ENCODE measurements around the gene TBL1Y. TPM values are rescaled to one million over a fixed set of nuclear protein-coding genes. Genes with fewer than 3 reads are reported as not detected.
"Not testable (repeated sequence)": the region's sequence is repeated elsewhere in the genome, so short reads cannot be mapped to it uniquely, and the experiment has no call there.

Gene TBL1Y
- total RNA-seq (under 1 TPM in 1 of 10 donors, not detected in 9; 0.09 TPM), polyA plus RNA-seq (not detected)
- long read RNA-seq, donor 1: 0 reads
- long read RNA-seq, donor 2: 0 reads
- long read RNA-seq, donor 3: 0 reads

GRCh38 chrY:6910372-6911252, at the start of gene TBL1Y:
Gene TBL1Y (plus strand): TSS chrY:6910697. CDS start chrY:7025085, 114,388 bp downstream.
- Histone ChIP-seq H3K36me3 (no peaks in the 10 kb centered on the region), H3K9me3 (no peaks in the 10 kb centered on the region), H3K27me3 (peaks cover 0 to 32% (median 16%) of the 10 kb centered on the region in 7 donors), H3K27ac (no peak within 1 kb of the TSS), H3K4me1 (no peaks in the 10 kb centered on the region), H3K4me3 (peak within 1 kb of the TSS in 6 of 10 donors; percentile 14 to 38 (median 30))
- TF ChIP-seq CTCF (IDR thresholded peaks at IDR 0.05): no peak
- ATAC-seq (no peak), DNase-seq (no peak)
- 0 to 1% methylated on average over 32 to 89 of the region's 91 CpGs for WGBS, 2 donors
- intact Hi-C loops (cut with DNase I): no loop called here

GRCh38 chrY:6894496-6894895, 16.0 kb upstream of the TBL1Y start:
- Histone ChIP-seq H3K36me3 (no peaks in the 10 kb centered on the region), H3K4me1 (no peaks in the 10 kb centered on the region), H3K9me3 (no peaks in the 10 kb centered on the region), H3K27me3 (no peaks in the 10 kb centered on the region), H3K4me3 (no peak overlapping the region), H3K27ac (no peak overlapping the region)
- no peak for TF ChIP-seq CTCF (IDR thresholded peaks at IDR 0.05)
- no peak for DNase-seq
- intact Hi-C loops (cut with DNase I): no loop called here
- 25 to 31% methylated on average over 3 of the region's 3 CpGs for WGBS, 2 donors
- no peak for ATAC-seq

- WGBS, 2 donors: 13% methylated on average over 1 of the region's 1 CpG
- H3K4me1 ChIP-seq: no peaks in the 10 kb centered on the region
- TF ChIP-seq CTCF (IDR thresholded peaks at IDR 0.05): no peak
Observed at GRCh38 chrY:6895236-6895635, 15.3 kb upstream of the TBL1Y start.

GRCh38 chrY:6902116-6902515, 8.4 kb upstream of the TBL1Y start:
- H3K9me3 ChIP-seq; H3K27me3 ChIP-seq; intact Hi-C loops (cut with DNase I); H3K27ac ChIP-seq; H3K36me3 ChIP-seq; H3K4me3 ChIP-seq; DNase-seq; ATAC-seq; H3K4me1 ChIP-seq: not testable (repeated sequence)

More at GRCh38 chrY:6895236-6895635, 15.3 kb upstream of the TBL1Y start:
- Histone ChIP-seq H3K4me3 (no peak overlapping the region), H3K27me3 (no peaks in the 10 kb centered on the region), H3K36me3 (no peaks in the 10 kb centered on the region), H3K9me3 (no peaks in the 10 kb centered on the region), H3K27ac (no peak overlapping the region)
- no peak for ATAC-seq
- intact Hi-C loops (cut with DNase I): no loop called here
- no peak for DNase-seq

GRCh38 chrY:6907591-6907990, 2.9 kb upstream of the TBL1Y start:
- no peaks in the 10 kb centered on the region for H3K9me3 ChIP-seq
- intact Hi-C loops (cut with DNase I): no loop called here
- H3K27ac ChIP-seq: no peak overlapping the region
- no peaks in the 10 kb centered on the region for H3K4me1 ChIP-seq
- ATAC-seq (no peak), DNase-seq (no peak)
- 79 to 89% methylated on average over 1 of the region's 1 CpG for WGBS, 2 donors
- H3K27me3 ChIP-seq: peaks cover 0 to 32% (median 16%) of the 10 kb centered on the region in 7 donors
- no peaks in the 10 kb centered on the region for H3K36me3 ChIP-seq
- TF ChIP-seq CTCF (IDR thresholded peaks at IDR 0.05): no peak
- H3K4me3 ChIP-seq: no peak overlapping the region

- H3K36me3 ChIP-seq; H3K9me3 ChIP-seq; H3K4me3 ChIP-seq; H3K27ac ChIP-seq; intact Hi-C loops (cut with DNase I); H3K4me1 ChIP-seq; DNase-seq; ATAC-seq: not testable (repeated sequence)
- peaks cover 0 to 32% (median 16%) of the 10 kb centered on the region in 7 donors for H3K27me3 ChIP-seq
- WGBS, 2 donors: 56 to 68% methylated on average over 6 of the region's 6 CpGs
Observed at GRCh38 chrY:6908021-6908420, 2.5 kb upstream of the TBL1Y start.
